ENCODE results near the gene UNCX.

Gene UNCX

DNA sequence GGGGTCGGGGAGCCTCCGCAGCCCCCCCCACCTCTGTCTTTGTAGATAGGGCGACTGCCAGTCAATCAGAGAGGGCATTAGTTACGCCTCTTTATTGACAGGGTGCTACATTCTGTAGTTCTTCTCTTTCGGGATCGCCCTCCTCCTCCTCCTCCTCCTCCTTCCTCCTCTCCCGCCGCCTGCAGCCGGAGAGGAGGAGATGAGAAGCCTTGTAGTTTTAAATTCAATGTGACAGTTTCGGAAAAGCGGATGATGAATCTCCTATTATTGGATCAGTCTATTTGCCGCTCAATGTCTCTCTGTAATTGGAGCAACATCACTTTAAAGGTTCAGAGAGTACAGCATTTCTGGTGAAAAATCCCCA is 587 bp upstream of the UNCX start:
- no peak for DNase-seq (ENCODE audit: low read depth)

- DNase-seq (ENCODE audit: low read depth), result no peak
Observed at GRCh38 chr7:1233333-1234048, 819 bp downstream of the UNCX start.

DNA sequence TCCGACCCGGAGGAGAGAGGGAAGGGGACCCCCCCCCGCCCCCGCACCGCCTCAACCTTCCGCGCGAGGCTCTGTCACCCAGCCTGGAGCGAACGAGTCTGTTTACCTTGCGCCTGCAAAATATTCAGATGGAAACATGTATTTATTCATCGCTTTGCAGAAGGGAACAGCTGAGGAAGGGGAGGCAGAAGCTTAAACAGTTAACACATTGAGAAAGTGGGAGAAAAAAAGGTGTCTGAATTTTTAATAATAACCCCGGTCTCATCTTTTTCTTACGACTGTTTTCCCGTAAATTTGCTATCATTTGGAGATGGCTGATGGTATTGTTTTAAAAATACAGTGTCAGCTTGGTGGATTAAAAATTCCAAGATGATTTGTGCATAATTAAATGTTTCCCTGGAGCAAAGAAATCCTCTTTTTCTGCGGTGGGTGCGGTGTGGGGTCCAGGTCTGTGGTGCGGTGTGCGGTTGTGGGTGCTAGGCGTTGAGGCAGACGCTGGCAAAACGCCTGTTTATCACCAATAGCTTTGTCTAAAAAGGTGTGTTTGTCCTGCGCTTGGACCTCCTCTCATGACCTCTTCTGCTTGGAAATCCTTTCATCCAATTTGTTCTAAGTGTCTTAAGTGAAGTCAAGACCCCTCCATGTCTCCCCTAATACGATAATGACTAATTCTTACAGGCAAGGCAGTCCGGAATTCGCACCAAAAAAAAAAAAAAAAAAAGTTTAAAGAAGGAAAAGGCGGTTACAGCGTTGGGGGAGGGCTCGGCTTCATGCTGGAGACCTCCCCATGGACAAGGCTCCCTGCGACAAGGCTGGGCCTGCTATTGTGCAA is 1.6 kb downstream of the UNCX start:
- no peak for DNase-seq (ENCODE audit: low read depth)

DNA sequence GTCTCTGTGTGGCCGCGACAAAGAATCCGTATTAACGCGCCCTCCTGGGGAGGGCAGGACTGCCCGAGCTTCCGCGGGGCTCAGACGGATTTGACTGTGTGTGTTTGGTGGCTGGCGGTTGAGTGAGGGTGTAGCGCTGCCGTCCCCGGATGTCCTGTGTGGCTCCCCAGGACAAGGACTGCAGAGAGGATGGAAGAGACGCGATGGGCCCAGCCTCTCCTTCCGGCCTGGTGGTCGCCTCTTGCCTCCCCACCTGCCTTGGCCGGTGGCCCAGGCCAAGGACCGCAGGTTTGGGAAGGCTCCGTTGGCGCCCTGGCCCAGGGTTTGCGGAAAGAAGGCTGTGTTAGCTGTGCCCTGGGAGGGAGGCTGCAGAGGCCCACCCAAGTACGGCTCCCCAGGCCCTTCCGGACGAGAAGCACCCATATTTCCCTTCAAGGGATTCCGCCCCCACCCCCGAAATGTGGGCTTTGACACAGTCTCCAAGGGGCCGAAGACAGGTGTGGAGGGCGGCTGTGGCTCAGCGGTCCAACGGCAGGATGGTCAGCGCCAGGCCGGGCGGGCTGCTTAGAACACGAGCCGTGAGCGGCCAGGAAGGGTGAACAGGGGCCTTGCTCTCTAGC is 2.3 kb downstream of the UNCX start:
- DNase-seq (ENCODE audit: low read depth), result no peak

- DNase-seq (ENCODE audit: low read depth), result no peak
Observed at GRCh38 chr7:1235501-1236131, 2.9 kb downstream of the UNCX start.

GRCh38 chr7:1236132-1236661 is 3.5 kb downstream of the UNCX start:
- DNase-seq (ENCODE audit: low read depth), result no peak

- no peak for DNase-seq (ENCODE audit: low read depth)
Observed at GRCh38 chr7:1236831-1237701, 4.4 kb downstream of the UNCX start.

- no peak for DNase-seq (ENCODE audit: low read depth)
Observed at GRCh38 chr7:1237704-1238255, 5.1 kb downstream of the UNCX start.

DNA sequence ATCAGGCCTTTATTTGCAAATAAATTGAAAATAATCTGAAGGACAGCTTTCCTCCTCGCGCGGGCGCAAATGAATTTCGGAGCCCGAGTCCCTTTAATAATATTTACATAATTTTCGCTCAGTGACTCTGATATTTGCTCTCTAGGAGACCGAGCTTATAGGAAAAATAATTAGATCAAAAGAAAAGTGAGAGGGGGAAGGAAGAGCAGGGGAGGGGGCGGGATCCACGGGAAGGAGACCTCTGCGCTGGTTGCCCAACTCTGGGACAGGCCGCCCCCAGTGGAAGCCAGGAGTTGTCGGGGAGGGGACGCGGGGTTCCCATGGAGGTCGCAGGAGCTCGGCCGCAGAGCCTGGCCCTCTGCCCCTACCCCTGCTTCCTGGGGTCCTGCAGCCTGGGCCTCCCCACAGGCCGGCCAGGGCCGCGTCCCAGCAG is 5.8 kb downstream of the UNCX start:
- no peak for DNase-seq (ENCODE audit: low read depth)

DNA sequence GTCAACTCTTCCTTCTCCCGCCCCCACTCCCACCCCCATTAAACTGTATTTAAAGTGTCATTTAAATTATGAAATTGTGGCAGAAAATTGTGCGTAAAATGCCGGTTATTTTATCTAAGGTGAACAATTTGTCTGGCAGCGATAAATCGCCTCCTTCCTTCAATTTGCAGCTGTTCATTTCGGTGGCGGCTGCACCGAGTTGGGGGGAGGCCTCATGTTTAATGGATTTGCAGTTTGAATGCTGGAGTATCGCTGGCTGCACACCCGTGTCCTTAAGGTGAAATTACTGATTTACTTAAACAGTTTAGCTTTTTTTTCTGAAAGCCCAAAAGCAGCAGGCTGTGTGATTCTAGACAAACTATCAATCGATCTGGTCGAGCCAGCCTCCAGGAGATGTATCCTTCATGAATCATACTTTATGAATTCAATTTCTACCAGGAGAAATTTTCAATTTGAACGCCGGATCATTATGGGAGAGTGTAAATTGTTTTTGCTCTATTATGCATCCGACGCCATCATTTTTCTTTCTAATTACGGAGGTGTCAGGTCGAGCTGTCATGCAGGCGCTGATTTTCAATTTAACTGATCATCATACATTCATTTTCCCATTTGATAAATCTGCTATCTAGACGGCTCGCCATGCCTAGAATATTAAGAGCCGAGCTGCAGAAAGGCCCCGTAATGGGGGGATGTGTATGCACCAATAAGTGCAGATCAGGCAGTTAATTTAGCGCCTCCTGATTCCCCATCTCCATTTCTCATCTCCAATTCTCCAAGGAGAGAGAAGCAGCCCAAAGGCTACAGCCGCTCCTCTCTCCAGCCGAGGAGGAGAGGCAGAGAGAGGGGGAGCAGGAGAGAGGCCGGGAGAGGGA is 6.5 kb downstream of the UNCX start:
- DNase-seq (ENCODE audit: low read depth), result no peak

DNA sequence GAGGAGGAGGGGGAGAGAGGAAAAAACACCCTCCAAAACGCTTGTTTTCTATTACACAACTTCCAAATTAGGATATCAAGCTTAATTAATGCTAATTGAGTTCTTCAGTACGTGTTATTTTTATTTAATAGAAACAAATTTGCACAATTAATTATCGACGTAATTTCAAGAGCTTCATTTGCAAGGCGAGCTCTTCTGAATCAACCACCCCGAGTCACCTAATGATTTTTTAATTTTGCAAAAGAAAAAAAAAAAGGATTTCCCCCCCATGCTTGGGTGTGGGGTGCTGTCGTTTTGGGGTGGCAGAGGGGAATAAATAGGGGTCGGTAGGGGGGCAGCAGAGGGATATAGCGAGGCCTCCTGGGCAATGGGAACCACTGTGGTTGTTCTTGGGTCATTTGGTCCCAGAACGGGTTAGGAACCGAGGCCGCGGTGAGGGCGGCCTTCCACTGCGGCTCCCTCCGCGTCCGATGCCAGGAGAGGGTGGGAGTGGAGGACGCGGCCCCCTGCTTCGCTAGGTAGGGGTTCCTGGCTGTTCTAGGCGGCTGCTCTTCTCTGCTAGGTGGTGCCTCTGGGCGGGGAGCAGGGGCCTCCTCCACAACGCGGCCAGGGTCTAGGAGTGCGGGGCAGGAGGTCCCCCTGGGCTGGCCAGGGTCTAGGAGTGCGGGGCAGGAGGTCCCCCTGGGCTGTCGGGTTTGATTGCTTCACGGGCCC is 7.3 kb downstream of the UNCX start:
- no peak for DNase-seq (ENCODE audit: low read depth)

DNA sequence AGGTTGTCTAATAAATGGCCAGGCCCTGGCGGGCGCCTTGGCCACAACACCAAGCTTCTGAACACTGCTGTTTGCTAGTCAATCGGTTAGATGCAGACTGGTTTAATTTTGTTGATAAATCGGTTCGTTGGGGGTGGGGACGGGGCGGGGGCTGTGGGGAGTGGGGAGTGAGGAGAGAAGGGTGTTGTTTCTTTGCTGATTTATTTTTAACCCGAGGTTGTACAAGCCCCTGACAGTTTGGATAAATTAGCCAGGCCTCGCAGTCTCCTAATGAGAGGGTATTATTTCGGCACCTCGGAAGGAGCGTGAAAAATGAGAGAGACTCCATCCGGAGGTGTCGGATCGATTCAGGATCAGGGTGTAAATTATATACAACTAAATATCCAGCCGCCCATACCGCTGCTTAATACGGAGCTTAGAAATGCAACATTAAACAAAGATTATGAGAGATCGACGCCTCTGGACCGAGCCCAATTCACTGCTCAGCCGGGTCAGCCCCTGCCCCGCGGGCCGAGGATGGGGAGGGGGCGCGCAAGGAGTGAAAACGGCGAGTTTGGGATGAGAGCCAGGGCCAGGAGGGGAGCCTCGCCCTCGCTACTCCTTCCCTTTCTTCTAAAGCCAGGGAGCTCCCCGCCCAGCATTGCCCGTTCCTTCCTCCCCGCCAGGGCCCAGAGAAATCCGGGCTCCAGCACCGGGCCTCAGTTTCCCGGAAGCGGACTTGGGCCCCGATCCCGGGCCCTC is 8.0 kb downstream of the UNCX start:
- DNase-seq (ENCODE audit: low read depth), result no peak

DNA sequence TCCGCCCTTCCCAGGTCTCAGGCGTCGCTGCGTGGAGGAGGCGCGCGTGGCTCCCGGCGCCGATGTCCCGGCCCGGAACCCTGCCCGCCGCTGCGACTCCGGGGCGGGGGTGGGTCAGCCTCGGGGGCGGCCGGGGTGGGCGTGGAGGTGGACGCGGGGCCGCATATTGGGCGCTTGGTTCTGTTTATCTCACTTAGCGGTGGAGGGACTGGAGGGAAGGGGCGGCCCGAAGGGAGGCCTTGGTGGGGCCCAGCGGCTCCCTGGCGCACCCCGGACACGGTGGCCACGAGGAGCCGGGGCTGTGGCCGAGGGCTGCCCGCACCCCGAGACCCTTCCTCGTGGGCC is 8.6 kb downstream of the UNCX start:
- DNase-seq (ENCODE audit: low read depth), result no peak

- DNase-seq (ENCODE audit: low read depth), result no peak
Observed at GRCh38 chr7:1241603-1242255, 9.1 kb downstream of the UNCX start.

DNA sequence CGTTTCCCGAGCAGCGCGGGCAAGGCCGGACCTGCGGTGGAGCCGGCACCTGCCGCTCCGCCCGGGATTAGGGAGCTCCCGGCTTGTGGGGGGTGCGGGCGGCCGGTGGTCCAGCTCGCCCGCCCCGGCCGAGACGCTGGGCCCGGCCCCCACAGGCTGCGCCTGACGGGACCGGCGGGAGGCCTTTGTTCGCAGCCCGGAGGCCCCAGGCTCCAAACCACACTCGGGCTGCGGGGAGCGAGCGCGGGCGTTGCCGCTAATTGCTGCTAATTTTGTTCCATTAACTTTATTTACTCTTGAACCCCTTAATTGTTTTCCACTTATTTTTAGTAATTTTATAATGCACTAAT is 9.6 kb downstream of the UNCX start:
- no peak for DNase-seq (ENCODE audit: low read depth)

DNA sequence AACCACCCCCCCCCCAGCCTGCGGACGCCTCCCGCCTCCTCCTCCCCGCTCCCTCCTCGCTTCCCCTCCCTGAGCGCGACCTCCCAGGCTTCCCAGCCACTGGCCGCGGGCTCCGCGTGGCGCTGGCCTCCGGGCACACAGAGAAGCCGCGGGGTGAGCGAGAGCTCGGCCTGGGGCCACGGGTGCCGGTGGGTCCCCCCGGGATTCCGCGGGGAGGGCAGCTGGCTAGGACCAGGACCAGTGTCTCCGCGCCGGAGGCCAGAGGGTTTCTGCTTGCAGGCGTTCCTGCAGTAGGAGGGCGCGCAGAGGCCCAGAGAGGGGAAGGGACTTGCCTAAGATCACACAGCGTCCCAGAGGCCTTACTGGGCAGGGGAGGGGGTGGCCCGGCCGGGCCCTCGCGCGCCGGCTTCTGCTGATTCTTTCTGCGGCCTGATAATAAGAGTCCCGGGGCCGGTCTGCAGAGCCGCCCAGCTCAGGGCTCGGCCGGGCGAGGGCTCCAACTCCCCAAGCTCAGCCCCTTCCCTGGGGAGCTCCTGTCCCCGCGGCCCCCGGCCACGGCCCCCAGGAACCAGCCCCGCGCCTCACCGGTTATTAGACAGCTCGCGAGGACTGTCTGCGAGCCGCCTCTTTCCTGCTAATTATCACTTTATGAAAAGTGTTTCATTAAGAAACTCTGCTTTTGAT is 10.1 kb downstream of the UNCX start:
- no peak for DNase-seq (ENCODE audit: low read depth)

- no peak for DNase-seq (ENCODE audit: low read depth)
Observed at GRCh38 chr7:1243290-1243963, 10.8 kb downstream of the UNCX start.
